ENCODE results near the gene RHOB. TPM values are rescaled to one million over a fixed set of nuclear protein-coding genes. Genes with fewer than 3 reads are reported as not detected.
A peak's percentile ranks its signal among the peaks of the same experiment; 100 is the strongest.

RHOB gene
- total and polyA plus RNA-seq, 2 of the 13 experiments (the other 11 are each of a cell fraction or from before 2014, with no cell fraction given), result 192 to 268 TPM

DNA sequence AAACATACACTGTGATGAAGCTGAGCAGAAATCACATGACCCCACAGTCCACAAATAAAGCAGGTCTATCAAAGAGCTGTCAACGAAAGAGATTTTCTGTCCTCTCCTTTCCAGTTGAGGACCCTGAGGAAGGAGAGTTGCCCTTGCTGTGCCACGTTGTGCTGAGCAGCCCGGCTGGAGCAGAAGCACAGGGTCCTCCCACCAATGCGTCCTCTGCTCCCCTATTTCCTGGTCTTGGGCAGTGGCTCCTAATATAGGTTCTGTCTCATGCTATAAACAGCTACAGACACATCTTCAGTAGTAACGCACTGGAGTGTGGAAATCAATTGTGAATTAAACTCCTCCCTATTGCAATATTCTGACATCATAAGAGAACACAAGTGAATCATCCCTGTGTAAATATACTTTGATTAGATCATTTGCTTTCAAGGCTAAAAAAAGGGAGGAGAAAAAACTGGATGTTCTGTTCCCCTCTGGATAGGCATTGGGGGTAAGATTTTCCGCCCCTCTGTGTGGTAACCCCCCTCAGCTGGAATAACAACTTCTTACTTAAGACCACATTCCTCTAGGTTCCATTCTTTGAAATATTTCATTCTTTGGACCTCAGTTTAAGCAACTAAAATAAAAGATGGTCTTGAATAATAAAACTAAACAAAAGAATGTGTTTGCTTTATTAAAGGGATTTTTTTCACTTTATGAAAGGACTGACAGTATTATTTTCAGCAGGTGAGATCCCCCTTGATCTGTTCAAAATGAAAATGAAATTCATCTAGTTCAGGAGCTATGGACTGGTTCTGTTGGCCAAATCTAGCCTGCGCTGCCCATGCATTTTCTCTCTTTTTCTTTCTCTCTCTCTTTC is 8.3 kb upstream of the RHOB start (continued):
- TF ChIP-seq ZNF34 (CRISPR knock-in tag; IDR thresholded peaks at IDR 0.05; ENCODE audit: borderline replicate concordance), result no peak
- TF ChIP-seq, protein P1, sequence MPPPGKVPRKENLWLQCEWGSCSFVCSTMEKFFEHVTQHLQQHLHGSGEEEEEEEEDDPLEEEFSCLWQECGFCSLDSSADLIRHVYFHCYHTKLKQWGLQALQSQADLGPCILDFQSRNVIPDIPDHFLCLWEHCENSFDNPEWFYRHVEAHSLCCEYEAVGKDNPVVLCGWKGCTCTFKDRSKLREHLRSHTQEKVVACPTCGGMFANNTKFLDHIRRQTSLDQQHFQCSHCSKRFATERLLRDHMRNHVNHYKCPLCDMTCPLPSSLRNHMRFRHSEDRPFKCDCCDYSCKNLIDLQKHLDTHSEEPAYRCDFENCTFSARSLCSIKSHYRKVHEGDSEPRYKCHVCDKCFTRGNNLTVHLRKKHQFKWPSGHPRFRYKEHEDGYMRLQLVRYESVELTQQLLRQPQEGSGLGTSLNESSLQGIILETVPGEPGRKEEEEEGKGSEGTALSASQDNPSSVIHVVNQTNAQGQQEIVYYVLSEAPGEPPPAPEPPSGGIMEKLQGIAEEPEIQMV (CRISPR knock-in tag; IDR thresholded peaks at IDR 0.05; ENCODE audit: low read depth), result no peak
- no peak for TF ChIP-seq ZNF460 (CRISPR knock-in tag; IDR thresholded peaks at IDR 0.05; ENCODE audit: borderline replicate concordance)
- no peak for TF ChIP-seq MTA1 (CRISPR knock-in tag; IDR thresholded peaks at IDR 0.05; ENCODE audit: borderline replicate concordance)
- TF ChIP-seq ZNF556 (CRISPR knock-in tag; IDR thresholded peaks at IDR 0.05; ENCODE audit: borderline replicate concordance), result no peak
- TF ChIP-seq ZMAT3 (CRISPR knock-in tag; conservative IDR thresholded peaks at IDR 0.05), result no peak
- no peak for TF ChIP-seq ATAD3A (CRISPR knock-in tag; IDR thresholded peaks at IDR 0.05)
- no peak for TF ChIP-seq NR2F2 (IDR thresholded peaks at IDR 0.05; ENCODE audit: borderline replicate concordance, low read depth)
- TF ChIP-seq, protein P2, sequence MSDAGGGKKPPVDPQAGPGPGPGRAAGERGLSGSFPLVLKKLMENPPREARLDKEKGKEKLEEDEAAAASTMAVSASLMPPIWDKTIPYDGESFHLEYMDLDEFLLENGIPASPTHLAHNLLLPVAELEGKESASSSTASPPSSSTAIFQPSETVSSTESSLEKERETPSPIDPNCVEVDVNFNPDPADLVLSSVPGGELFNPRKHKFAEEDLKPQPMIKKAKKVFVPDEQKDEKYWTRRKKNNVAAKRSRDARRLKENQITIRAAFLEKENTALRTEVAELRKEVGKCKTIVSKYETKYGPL (CRISPR knock-in tag; IDR thresholded peaks at IDR 0.05), result no peak
- TF ChIP-seq, protein P3, sequence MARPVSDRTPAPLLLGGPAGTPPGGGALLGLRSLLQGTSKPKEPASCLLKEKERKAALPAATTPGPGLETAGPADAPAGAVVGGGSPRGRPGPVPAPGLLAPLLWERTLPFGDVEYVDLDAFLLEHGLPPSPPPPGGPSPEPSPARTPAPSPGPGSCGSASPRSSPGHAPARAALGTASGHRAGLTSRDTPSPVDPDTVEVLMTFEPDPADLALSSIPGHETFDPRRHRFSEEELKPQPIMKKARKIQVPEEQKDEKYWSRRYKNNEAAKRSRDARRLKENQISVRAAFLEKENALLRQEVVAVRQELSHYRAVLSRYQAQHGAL (CRISPR knock-in tag; IDR thresholded peaks at IDR 0.05; ENCODE audit: not compliant biosample characterization), result no peak
- TF ChIP-seq NFRKB (IDR thresholded peaks at IDR 0.05), result no peak
- no peak for TF ChIP-seq NFE2L1 (CRISPR knock-in tag; IDR thresholded peaks at IDR 0.05; ENCODE audit: borderline replicate concordance)
- no peak for TF ChIP-seq RARA (CRISPR knock-in tag; IDR thresholded peaks at IDR 0.05)
- TF ChIP-seq KLF6 (CRISPR knock-in tag; IDR thresholded peaks at IDR 0.05), result 0 out of 2 replicates have a peak, but pooled peaks have one; percentile 29
- no peak for TF ChIP-seq NFIC (IDR thresholded peaks at IDR 0.05; ENCODE audit: low read length)
- TF ChIP-seq PCBP1 (IDR thresholded peaks at IDR 0.05; ENCODE audit: borderline replicate concordance, low read depth, low read length), result no peak
- no peak for TF ChIP-seq ZNF549 (CRISPR knock-in tag; IDR thresholded peaks at IDR 0.05)
- no peak for TF ChIP-seq SRSF9 (IDR thresholded peaks at IDR 0.05; ENCODE audit: borderline replicate concordance, insufficient read depth, low read depth, low read length, poor library complexity, severe bottlenecking)
- TF ChIP-seq RXRB (CRISPR knock-in tag; IDR thresholded peaks at IDR 0.05; ENCODE audit: borderline replicate concordance), result peak; percentile 14; the same call in 1 of the 2 replicates
- TF ChIP-seq, protein P4, sequence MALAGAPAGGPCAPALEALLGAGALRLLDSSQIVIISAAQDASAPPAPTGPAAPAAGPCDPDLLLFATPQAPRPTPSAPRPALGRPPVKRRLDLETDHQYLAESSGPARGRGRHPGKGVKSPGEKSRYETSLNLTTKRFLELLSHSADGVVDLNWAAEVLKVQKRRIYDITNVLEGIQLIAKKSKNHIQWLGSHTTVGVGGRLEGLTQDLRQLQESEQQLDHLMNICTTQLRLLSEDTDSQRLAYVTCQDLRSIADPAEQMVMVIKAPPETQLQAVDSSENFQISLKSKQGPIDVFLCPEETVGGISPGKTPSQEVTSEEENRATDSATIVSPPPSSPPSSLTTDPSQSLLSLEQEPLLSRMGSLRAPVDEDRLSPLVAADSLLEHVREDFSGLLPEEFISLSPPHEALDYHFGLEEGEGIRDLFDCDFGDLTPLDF (CRISPR knock-in tag; IDR thresholded peaks at IDR 0.05), result no peak
- TF ChIP-seq DR1 (CRISPR knock-in tag; IDR thresholded peaks at IDR 0.05), result no peak
- TF ChIP-seq TBP (CRISPR knock-in tag; IDR thresholded peaks at IDR 0.05), result no peak
- no peak for TF ChIP-seq SMAD1 (CRISPR knock-in tag; IDR thresholded peaks at IDR 0.05; ENCODE audit: borderline replicate concordance, low read depth)
- TF ChIP-seq ZNF775 (CRISPR knock-in tag; IDR thresholded peaks at IDR 0.05; ENCODE audit: borderline replicate concordance), result no peak
- TF ChIP-seq, protein P5, sequence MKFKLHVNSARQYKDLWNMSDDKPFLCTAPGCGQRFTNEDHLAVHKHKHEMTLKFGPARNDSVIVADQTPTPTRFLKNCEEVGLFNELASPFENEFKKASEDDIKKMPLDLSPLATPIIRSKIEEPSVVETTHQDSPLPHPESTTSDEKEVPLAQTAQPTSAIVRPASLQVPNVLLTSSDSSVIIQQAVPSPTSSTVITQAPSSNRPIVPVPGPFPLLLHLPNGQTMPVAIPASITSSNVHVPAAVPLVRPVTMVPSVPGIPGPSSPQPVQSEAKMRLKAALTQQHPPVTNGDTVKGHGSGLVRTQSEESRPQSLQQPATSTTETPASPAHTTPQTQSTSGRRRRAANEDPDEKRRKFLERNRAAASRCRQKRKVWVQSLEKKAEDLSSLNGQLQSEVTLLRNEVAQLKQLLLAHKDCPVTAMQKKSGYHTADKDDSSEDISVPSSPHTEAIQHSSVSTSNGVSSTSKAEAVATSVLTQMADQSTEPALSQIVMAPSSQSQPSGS (CRISPR knock-in tag; IDR thresholded peaks at IDR 0.05), result peak; percentile 81
